Panc1 (cell line): ENCODE data around the gene RAB1B.

ENCODE experiments used
- POLR2AphosphoS5 ChIP-seq: IDR thresholded peaks from 2 replicates; pipeline ENCODE4 v1.6.1; 2012; ENCODE audit warnings: mild to moderate bottlenecking, low read depth, low read length, moderate library complexity
- TF ChIP-seq, protein P1 (sequence below): fragments of 450-650 bp; IDR thresholded peaks from 2 replicates; pipeline ENCODE4 v1.5.1; 2017; ENCODE audit warnings: mild to moderate bottlenecking

GRCh38 chr11:66261578-66261977, 6.9 kb upstream of the RAB1B start:
- TF ChIP-seq, protein P1, sequence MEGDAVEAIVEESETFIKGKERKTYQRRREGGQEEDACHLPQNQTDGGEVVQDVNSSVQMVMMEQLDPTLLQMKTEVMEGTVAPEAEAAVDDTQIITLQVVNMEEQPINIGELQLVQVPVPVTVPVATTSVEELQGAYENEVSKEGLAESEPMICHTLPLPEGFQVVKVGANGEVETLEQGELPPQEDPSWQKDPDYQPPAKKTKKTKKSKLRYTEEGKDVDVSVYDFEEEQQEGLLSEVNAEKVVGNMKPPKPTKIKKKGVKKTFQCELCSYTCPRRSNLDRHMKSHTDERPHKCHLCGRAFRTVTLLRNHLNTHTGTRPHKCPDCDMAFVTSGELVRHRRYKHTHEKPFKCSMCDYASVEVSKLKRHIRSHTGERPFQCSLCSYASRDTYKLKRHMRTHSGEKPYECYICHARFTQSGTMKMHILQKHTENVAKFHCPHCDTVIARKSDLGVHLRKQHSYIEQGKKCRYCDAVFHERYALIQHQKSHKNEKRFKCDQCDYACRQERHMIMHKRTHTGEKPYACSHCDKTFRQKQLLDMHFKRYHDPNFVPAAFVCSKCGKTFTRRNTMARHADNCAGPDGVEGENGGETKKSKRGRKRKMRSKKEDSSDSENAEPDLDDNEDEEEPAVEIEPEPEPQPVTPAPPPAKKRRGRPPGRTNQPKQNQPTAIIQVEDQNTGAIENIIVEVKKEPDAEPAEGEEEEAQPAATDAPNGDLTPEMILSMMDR = no peak
- TF ChIP-seq POLR2AphosphoS5 = no peak
